ENCODE data around the gene UBAC1.
A peak's percentile ranks its signal among the peaks of the same experiment; 100 is the strongest.
"Not testable (repeated sequence)": the region's sequence is repeated elsewhere in the genome, so short reads cannot be mapped to it uniquely, and the experiment has no call there.

The UBAC1 gene

DNA sequence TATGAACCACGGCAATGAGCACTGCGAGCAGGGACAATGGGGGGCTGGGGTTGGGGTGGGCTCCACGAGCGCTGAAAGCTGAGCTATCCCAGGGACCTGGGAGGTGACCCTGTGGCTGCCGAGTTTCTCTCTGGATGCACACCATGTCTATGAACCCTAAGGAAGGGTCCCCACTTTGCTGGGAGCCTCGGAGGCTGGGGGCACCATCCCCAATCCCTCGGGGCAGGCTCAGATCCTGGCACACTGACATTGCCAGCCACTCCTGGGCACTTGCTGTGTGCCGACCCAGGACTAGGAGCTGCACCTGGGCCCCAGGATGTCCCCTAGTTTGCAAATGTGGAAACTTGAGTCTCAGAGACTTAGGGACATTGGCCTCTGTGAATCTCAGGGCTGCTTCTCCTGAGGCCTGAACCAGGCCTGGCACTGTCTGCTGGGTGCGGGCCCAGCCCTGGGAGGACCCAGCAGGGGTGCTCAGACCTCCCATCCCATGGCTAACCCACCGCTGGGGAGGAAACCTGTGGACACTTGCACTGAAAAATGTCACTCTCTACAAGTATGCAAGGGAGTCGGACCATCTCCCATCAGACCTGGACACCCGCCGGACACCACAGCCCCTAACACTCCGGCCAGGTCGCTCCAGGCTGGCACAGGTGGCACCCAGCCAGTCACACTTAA is 40.8 kb downstream of the UBAC1 start:
- ATAC-seq, result no peak

DNA sequence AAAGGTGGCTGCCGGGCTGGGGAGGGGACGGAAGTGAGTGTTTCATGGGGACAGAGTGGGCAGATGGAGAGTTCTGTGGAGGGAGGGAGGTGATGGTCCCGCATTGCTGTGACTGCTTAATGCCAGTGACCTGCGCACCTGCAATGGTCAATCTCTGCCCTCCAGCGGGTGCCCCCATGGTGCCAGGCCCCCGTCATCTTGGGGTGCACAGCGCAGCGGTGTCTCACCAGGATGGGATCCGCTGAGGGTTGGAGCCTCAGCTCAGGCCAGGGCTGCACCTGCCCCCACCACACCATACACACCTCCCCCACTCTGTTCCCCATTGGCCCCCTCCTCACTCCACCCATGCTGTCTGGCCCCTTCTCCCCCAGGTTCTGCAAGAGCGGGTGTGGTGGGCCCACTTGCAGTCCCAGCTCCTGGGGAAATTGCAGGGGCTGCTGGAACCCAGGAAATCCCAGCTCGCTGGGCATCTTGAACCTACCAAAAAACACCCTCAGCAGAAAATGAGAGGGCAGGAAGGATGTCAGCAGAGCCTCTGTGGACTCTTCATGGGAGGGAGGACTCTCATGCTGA is 41.8 kb downstream of the UBAC1 start:
- no peak for ATAC-seq

DNA sequence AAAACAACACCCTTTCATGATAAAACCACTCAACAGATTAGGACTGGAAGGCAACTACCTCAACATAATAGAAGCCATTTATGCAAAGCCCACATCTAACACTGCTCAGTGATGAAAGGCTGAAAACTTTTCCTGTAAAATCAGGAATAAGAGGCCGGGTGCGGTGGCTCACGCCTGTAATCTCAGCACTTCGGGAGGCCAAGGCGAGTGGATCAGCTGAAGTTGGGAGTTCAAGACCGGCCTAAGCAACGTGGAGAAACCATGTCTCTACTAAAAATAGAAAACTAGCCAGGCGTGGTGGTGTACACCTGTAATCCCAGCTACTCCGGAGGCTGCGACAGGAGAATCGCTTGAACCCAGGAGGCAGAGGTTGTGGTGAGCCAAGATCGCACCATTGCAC is 44.9 kb downstream of the UBAC1 start:
- ATAC-seq, result not testable (repeated sequence)

DNA sequence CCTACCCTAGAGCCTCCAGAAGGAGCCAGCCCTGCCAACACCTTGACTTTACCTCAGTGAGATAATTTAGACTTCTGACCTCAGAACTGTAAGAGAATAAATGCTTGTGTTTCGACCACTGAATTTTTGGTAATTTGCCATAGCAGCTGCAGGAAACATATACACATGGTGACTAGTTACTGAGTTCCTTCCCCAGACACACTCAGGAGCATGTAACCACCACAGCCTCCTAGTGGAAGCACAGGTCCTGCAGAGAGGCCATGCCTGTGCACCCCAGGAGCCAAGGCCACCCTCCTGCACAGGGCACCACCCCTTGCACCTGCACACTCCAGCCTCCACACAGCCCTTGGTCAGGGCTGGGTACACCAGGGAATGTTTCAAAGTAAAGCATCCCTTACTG is 46.3 kb downstream of the UBAC1 start:
- ATAC-seq, result no peak

DNA sequence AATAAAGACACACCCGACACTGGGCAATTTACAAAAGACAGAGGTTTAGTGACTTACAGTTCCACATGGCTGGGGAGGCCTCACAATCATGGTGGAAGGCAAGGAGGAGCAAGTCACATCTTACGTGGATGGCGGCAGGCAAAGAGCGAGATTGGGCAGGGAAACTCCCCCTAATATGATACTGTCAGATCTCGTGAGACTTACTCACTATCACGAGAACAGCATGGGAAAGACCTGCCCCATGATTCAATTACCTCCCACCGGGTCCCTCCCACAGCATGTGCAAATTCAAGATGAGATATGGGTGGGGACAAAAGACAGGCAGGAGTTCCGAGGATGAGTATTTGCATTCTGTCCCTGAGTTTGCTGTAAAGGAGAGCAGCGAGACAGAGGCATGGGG is 49.9 kb downstream of the UBAC1 start:
- not testable (repeated sequence) for ATAC-seq

DNA sequence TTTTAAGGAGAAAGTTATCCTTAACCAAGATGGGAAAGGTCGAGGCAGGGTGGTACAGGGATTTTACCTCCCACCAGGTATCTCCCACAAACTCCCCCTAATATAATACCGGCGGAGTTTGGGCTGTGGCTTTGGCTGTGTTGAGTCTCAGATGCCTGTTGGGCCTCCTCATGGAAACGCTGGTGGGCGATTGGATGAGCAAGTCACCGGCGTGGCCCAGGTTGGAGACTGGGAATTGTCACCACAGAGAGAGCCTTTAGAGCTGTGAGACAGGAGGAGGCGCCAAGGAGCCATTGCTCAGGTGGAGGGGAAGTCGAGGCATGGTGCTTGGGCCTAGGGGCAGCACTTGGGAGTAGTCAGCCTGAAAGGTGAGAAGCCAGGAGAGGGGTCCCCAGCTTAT is 50.4 kb downstream of the UBAC1 start:
- no peak for ATAC-seq

DNA sequence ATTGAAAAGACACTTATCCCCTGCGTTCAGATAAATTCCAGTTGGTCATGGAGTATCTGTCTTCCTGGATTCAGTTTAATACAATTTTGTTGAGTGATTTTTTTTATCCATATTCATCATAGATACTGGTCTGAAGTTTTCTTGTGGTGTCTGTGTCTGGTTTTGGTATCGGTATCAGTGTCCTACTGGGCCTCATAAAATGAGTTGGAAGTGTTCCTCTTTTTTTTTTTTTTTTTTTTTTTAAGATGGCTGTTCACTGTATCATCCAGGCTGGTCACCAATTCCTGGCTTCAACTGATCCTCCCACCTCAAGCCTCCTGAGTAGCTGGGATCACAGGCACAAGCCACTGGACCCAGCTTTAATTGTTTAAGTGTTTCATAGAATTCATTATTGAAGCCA is 51.0 kb downstream of the UBAC1 start:
- no peak for ATAC-seq

DNA sequence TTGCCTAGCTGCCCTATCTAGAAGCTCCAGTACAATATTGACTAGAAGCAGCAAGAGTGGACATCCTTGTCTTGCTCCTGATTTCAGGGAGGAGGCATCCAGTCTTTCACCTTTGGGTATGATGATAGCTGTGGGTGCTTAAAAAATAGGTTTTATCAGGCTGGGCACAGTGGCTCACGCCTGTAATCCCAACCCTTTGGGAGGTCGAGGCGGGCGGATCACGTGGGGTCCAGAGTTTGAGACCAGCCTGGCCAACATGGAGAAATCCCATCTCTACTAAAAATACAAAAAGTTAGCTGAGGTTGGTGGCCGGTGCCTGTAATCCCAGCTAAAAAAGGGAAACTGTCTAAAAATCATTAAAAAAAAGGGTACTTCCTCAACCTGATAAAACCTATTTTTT is 51.8 kb downstream of the UBAC1 start:
- no peak for ATAC-seq

DNA sequence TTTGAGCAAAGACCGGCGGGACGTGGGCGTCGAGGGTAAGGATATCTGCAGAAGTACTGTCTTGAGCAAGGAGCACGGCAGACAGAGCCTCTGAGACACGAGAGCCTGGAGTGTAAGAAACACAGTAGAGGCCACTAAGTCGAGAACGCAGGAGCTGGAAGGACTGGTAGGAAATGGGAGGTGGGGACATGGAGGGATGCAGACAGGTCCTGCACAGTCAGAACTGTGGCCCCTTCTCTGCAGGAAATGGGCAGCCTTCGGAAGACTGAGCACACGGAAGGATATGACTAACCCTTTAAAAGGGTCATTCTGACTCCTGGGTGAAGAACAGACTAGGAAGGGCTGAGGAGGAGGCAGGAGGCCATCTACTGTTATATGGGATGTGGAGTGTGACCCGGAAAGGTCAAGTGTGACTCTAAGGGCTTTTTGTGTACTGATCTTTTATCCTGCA is 52.4 kb downstream of the UBAC1 start:
- ATAC-seq, result no peak

DNA sequence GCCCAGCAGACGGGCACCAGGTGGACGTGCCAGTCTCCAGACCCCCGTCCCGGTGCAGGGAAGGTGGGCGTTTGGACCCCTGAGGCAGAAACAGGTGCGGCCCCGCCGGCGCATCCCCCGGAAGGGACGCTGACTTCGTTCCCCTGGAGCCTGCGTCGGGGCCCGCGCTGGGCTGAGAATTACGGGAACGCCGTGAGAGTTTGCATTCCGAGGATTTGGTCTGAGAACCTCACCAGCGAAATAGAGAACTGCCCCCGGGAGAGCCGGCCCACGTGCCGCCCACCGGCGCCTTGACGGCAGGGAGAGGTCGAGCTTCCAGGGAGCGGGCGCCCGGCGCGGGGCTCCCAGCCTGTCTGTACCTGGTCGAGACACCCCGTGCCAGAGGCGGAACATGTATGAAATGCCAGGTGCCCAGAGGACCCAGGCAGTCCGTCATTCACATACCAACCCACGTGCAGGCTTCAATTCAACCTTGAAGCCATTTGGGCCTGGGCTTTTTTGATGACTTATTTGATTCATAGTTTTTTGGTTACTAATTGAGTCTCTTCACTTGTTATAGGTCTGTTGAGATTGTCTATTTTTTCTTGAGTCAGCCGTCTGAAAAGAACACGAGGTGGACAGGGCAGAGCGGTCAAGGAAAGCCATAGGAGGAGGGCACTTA is 53.0 kb downstream of the UBAC1 start:
- no peak for ATAC-seq

DNA sequence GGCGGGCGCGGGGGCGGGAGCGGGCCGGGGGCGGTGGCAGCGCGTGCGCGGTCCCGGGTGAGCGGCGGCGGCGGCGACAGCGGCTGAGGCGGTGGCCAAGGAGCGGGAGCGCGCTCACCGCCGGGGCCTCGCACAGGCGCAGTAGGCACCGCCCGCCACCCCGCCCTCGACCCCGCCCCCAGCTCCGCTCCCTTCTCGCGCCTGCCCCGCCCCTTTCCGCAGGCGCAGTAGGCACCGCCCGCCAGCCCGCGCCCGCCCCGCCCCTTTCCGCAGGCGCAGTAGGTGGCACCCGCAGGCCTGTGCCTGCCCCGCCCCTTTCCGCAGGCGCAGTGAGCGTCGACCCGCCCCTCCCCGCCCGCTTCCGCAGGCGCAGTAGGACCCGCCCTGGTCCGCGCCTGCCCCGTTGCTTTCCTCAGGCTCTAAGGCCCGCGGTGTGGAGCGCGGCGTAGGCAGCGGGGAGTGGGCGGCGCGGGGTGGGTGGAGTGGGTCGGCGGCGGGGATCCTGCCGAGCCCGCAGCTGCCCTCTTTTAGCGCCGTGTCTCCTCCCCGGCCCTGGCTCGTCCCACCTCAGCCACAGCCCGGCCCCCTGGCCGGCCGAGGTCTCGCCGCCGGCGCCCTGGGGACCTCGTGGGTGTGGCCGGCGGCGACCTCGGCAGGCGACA is 53.6 kb downstream of the UBAC1 start, which contains the start of gene CAMSAP1:
Gene CAMSAP1 (minus strand): TSS at position 116 of the 662 bp plus-strand sequence. CDS start 387 bp downstream, outside the sequence.
- ATAC-seq, result peak; percentile 67 to 72

DNA sequence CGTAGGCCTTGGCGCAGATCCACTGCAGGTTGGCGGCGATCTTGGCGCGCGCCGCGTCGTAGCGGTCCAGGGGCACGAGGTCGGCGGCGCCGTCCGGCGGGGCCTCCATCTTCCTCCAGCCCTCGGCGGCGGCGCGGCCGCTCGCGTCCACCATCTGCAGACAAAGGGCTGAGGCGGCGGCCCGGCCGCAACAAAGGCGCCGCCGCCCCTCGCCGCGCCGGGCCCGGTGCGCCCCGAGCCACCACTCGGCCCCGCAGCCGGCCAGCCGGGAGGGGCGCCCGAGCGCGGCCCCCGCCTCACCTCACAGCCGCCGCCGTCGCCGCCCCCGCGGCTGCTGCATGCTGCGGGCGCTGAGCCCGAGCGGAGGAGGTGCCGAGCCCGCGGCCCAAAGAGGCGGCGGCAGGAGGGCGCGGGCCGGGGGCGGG is 54.2 kb downstream of the UBAC1 start:
- peak in 1 of 2 donors; percentile 19 for ATAC-seq

DNA sequence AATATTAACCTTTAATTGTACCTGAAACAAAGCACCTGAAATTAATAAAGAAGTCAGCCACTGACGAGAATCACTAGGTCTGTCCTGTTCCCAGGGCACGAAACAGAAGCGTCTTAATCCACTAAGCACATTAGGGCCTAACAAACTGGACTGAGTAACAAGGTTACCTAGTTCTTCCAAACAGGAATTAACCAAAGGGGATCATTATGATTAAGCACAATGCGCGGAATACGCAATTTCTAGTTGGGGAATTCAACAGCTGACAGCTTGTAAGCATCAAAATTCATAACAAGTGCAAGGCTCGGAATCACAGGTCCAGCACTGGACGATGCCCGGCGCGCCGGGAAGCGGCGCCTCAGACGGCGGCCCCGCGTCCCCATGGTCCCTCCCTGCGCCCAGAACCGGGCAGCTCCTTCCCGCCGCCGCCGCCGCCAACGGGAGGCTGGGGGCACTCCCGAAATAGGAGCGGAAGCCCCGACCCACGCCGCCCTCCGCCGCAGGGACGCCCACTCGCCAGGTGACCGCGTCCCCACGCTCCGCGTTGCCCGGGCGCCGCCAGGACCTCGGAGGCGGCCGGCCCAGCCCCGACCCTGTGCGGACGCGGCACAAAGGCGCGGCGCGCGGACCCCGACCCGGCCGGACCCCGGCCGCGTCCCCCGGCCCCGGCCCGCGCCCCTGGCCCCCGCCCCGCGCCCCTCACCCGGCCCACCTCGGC is 54.7 kb downstream of the UBAC1 start:
- ATAC-seq, result no peak

DNA sequence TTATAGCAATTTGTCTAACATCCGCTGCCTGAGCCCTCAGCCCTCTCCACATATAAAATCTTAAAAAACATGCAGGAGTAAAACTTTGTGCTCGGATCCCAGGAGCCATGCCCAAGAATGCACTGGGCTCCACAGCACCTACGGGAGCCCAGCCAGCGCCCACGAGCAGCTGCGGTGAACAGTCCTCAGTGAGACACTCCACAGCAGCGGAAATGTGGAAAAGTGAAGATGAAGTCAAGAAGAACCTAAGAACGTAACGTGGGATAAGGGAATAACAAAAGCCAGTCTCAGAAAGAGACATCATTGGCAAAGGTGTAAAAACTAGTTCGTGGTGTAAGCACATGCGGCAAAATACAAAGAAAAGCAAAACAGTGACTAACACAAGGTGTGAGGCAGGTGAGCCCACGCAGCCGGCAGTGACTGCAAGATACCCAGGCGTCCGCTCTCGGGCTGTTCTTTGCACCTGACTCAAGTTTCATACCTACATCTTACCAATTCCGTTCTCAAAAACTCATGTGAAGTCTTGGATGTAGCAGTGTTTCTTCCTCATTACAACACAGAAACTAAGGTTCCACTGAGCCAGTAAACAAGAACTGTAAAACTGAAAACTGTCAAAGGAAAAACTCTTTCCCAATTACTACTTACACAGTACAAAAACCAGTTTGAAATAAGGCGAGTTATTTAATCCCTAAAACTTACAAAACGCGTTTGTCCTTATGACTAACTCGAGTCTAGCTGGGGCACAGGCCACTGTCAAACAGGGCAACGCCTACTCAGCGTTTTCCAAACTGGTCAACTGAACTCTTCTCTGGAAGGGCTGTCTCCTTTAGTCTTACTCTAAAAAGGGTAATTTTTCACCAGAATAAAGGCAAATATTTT is 55.6 kb downstream of the UBAC1 start:
- ATAC-seq, result peak; percentile 75 to 80

DNA sequence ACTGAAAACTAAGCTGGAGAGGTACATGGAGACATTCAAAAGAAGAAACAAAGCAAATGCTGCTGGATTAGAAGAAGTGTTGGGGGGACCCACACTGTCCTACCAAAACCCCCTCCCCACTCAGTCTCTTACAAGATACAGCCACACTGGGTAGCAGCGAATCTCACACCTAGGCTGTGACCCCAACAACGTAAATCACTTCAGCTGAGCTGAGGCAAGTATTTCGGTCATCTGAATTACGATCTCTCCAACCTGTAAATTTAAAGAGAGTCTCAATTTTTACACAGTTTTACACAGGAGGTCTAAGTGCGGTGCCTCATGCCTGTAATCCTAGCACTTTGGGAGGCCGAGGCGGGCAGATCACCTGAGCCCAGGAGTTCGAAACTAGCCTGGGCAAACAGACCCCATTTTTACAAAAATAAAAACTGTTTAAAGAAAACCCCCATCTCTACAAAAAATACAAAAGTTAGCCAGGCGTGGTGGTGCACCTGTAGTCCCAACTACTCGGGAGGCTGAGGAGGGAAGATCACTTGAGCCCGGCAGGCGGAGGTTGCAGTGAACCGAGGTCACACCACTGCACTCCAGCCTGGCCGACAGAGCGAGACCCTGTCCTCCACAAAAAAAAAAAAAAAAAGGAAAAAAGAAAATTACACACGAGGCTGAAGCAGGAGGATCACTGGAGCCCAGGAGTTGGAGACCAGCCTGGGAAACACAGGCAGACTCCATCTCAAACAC is 57.2 kb downstream of the UBAC1 start:
- no peak for ATAC-seq

DNA sequence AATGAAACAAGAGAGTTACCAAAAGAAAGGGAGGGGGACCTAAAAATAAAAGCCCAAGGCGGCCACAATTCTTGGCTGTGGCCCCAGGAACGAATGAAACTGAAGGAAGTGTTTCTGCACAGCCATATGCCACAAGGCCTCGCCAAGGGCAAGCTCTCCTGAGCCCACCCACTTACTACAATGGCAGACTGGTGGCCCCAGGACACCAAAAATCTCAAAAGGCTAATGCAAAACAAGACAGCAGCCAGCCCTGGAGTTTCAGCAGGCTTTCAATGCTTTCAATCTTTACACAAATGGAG is 57.9 kb downstream of the UBAC1 start:
- ATAC-seq, result no peak

DNA sequence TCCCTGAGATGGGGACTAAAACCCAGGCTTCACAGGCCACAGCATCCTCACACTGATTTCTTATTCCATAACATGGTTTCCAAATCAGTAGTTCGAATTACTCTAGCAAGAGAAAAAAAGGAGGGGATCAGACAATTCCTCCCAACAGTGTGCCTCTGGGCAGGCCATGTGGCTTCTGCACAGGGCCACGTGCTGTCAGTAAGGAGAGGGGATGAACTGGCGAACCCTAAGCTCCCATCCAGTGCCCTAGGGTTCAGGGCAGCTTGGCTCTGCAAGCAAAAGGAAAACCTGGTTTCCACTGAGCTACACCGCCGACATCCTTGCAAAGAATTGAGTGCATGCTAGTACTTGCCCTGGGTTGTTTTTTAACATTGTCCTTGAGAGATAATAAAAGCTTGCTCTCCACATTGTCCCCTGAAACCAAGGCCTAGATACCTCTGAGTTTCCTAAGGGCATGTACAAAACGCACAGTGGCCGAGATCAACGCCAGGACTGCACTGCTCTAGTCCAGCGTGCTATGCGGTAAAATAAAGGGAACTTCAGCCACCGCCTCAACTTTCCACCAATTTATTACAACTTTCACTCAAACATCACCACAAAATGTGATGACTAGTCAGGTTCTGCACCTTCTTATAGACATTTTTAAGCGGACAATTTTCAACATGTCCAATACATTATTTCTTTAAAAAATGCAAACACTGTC is 58.4 kb downstream of the UBAC1 start:
- ATAC-seq, result no peak

DNA sequence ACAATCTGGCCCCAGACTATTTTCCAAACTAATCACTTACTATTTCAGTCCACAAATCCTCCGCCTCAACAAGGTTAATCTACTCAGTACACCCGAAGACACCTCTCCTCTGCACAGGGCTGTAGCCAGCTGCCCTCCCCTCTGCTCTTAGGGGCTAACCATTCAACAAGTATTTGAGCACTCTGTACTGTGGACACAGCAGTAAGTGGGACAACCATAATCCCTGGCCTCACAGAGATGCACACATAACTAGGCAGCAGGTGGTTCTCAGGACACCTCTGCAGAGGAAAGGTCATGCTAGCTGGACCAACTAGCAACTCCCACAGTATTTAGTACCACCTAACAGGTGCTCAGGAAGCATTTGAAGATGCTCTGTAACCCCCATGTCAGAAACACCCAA is 59.3 kb downstream of the UBAC1 start:
- ATAC-seq, result no peak

DNA sequence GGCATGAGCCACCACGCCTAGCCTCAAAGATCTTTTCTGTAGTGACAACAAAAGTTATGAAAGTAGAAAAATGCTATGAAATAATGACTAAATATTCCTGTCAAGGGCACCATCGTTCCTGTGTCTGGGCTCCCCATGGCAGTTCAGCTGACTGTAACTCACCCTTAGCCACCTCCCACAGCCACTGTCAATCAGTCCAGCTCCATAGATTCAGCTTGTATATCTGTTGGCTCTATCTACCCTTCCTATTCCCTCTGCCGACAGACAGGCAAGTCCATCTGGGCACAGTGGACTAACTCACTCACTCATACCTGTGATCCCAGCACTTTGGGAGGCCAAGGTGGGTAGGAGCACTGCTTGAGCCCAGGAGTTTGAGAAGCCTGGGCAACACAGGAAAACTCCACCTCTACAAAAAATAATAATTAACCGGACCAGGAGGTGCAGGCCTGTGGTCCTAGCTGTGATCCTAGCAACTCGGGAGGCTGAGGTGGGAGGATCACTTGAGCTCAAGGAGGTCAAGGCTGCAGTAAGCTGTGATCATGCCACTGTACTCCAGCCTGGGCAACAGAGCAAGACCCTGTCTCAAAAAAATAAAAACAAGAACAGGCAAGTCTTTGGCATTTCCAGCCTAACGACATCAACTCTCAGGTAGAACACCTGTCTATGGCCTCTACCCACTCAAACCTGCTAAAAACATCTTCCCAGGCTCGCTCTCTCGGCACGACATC is 60.0 kb downstream of the UBAC1 start:
- no peak for ATAC-seq
